Kidney tubule cell (primary cell): ENCODE data around the gene CRYM.
"Not testable (repeated sequence)": the region's sequence is repeated elsewhere in the genome, so short reads cannot be mapped to it uniquely, and the experiment has no call there.

Source experiments
- DNase-seq: peaks from one replicate; pipeline ENCODE4 v3.0.0-alpha.2; 2018; ENCODE audit warnings: low spot score

CRYM gene

DNA sequence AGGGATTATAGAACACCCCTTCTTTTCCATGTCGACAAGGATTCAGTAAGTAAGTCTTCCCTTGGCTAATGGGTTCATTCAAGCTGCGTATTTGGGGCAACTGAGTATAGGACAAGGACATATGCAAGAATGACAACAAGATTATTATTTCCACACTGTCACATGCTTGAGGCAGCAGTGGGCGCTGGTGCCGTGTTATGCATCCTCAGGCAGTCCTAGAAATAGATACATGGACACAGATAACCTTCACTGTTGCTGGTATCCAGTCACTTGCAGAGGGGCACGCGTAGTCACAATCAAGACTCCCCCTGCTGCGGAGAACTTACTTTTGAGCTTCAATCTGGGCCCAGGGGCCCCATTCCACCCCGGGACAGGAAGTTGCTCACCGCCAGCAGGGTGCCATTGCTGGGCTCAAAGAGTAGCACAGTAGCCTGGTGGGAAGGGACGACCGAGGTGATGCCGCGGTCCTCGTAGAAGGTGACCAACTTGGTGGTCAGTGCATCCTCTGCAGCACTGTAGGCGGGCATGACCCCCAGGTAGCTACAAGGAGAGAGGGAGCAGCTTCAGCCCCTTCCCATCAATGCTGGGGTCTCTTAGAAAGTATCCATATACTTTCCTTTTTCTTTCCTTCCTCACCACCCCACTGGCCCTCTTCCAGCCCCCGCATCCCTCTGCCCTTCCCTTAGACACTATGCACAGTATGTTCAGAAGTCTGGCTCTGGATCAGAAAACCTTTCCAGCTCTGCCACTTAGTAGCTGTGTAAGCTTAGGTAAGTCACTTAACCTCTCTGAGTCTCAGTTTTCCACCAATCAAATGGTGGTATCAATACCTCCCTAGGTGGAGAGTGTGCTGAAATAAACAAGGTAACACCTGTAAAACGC, 804 bp downstream of the CRYM start:
- DNase-seq = no peak

DNA sequence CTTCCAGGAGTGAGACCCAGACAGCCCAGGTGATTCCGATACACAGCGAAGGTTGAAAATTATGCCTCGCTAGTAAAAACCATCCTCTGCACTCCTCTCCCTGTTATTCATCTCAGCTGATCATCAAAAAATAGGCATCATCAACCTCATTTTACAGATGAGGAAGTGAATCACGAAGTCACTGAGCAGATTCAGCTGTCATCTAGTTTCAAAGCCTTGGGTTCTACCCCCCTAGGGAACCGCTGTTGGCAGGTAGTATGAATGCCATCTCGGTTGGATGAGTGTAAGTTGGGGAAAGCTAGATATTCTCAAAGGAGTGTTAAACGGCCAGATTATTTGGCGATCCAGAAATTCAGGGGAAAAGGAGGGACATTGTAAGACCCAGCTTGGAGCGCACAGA, 2.0 kb downstream of the CRYM start:
- DNase-seq = no peak

DNA sequence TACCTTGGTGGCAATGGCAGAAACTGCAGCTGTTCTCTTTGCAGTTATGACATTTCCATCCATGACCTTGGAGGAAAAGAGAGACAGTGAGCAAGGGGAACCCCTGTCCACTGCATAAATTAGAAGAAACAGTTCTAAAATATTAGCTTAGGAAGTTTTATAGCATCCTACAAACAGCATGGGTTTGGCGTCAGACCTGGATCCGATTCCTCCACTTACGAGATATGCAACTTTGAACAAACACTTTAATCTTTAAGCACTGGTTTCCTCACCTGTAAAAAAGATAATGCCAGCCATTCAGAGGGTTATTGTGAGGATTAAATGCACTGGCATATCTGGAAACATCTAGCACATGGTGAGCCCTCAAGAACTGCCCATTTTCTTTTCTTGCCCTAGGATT, 2.6 kb downstream of the CRYM start:
- DNase-seq = no peak

DNA sequence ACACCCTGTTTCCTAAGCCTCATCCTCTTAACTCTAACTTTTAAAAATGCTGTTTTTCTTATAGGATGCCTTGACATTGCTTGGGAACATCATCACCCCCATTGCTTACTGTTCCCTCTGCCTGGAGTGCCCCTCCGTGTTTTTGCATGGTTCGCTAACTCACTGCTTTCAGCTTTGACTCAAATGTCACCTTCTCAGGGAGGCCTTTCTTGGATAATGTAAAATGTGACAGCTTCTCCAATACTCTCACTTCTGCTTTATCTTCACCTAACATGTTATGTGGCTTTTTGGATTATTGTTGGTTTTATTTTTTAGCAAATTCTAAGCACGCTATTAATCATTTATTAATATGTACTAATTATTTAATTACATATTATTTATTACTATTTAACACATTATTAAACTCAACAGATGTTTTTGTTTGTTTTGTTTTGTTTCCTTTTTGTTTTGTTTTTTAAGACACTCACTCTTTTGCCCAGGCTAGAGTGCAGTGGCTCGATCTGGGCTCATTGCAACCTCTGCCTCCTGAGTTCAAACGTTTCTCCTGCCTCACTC, 3.8 kb downstream of the CRYM start:
- no peak for DNase-seq

DNA sequence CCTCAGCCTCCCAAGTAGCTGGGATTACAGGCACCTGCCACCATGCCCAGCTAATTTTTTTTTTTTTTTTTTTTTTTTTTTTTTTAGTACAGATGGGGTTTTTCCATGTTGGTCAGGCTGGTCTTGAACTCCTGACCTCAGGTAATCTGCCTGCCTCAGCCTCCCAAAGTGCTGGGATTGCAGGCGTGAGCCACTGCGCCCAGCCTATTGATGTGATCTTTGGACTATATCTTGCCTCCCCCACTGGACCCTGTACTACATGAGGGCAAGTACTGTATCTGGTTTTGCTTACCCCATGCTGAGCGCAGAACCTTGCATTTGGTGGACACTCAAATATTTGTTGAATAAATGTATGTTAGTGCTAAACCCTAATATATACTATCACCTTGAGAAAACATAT, 5.3 kb downstream of the CRYM start:
- not testable (repeated sequence) for DNase-seq

DNA sequence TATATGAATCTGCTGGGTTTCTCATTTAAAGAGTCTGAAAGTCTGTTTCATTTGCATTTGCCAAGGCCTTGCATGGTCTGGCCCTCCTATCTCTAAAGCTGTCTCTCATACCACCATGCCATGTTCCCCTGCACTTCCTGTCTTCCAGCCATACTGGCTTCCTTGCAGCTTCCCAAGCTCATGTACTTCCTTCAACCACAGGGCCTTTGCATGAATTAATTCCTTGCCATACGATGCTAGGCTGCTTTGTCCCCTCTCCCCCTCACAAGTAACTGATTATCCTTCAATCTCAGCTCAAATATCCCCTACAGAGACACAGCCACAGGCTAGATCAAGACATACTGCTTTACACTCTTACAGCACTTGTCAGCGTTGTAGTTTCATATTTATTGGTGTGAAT, 5.8 kb downstream of the CRYM start:
- DNase-seq = no peak

DNA sequence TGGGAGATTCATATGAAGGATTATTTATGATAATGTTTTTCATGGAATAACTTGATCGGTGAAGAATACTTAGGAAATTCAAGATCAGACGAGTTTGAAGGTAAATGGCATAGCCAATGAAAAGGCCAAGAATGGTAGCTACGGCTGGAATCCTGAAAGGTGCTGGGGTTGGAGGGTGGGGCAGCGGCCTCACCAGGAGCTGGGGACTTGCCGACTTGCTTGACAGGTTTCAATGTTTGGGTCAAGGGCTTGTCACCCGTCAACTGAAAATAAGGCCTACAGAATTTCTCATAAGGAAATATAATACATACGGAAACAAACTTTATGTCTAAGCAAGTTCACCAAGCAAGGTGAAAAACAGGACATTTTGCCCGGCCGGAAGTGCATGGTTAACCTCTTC, 9.9 kb downstream of the CRYM start:
- DNase-seq = no peak

DNA sequence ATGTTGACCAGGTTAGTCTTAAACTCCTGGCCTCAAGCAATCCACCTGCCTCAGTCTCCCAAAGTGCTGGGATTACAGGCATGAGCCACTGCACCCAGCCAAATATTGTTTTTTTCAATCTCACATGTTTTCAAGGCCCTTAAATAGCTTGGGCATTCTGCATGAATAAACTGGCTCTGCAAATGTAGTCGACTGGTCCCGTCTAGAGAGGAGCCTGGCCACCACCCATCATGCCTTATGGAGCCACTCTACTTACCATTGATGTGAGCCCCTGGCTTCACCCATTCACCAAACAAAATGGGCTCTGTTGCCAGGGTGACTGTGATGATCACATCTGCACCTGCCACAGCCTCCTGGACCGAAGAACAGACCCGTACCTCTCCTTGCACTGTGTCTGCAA, 10.8 kb downstream of the CRYM start:
- DNase-seq = no peak

DNA sequence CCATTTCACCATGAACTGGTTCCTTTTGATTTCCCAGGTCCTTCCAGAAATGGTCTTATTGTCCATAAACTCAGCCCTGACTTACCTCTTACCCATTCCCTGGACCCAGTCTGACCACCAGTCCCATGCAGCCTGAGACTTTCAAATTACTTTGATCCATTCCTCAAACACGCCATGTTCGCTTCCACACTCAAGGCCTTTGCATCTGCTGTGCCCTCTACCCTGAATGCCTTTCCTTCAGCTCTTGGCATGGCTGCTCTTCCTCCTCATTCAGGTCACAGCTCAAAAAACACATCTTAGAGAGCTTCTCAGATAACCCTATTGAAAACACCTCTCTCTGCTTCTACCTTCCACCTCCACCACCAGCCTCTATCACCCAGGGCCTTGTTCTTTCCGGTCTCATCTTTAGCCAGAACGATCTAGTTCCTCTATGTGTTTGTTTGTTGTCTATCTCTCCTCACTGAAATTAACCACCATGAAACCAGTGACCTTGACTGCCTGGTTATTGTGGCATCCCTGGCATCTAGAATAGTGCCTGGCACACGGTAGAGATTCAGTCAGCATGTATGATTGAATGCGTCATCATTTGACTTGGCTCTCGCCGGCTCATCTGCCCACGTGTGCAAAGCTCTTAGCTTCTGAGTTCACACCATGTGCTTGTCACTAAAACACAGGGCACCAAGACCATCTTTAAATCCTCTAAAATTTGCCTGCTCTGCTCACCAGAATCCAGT, 12.8 kb downstream of the CRYM start:
- peak; percentile 86 for DNase-seq

DNA sequence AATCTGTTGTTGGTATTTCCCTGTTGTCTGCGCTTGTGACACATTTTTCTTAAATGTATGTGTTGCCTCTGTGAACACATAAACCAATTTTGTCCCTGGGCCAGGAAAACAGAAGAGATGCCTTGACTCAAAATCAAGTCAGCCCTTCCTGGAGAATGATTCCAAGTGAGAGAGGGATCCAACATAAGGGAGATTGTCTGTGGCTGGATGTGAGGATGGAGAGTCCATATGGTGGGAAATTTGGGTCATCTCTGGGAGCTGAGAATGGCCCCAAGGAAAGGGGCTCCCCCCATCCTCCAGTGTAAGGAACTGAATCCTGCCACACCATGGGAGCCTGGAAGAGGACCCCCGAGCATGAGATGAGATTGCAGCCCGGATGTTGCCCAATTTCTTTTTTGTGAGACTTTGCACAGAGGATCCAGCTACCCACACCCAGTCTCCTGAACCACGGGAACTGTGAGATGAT, 13.5 kb downstream of the CRYM start:
- no peak for DNase-seq

DNA sequence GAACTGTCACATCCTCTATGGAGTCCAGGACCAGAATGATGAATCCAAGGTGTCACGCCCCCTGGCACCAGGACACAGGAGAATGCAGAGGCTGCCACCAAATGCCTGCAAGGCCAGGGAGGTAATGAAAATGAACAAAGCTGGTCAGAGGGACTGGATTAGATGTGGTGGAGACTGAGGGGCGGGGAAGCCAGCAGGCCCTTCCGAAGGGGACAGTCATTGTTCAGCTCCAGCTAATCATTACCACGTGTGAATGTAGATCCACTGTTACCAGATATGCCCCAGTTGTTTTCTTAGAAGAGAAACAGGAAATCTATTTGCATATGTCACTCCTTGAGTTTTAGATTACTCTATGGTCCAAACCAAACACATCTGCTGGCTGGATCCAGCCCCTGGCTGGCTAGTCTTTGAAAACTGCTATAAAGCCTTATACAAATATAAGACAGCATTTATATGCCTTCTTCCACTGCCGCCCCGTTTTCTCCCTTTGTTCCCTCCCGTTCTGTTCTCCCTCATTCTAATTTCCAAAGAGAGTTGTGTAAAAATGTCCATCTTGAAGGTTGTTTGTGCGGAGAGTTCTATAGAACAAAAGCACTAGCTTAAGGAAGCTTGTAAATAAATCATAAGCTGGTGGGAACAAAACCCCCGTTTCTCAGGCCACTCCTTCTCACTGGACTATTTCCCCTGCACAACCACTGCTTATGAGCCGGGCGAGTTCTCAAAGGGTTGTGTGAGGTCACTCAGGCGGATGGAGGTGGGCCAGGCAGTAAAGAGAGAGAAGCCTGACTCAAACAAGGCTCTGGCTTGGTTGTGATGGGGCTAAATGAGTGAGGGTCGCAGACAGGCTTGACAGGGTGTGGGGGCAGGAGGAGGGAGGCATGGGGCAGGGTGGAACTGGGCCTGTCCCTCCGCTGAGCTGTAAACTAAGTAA, 14.2 kb downstream of the CRYM start:
- DNase-seq = peak; percentile 83

DNA sequence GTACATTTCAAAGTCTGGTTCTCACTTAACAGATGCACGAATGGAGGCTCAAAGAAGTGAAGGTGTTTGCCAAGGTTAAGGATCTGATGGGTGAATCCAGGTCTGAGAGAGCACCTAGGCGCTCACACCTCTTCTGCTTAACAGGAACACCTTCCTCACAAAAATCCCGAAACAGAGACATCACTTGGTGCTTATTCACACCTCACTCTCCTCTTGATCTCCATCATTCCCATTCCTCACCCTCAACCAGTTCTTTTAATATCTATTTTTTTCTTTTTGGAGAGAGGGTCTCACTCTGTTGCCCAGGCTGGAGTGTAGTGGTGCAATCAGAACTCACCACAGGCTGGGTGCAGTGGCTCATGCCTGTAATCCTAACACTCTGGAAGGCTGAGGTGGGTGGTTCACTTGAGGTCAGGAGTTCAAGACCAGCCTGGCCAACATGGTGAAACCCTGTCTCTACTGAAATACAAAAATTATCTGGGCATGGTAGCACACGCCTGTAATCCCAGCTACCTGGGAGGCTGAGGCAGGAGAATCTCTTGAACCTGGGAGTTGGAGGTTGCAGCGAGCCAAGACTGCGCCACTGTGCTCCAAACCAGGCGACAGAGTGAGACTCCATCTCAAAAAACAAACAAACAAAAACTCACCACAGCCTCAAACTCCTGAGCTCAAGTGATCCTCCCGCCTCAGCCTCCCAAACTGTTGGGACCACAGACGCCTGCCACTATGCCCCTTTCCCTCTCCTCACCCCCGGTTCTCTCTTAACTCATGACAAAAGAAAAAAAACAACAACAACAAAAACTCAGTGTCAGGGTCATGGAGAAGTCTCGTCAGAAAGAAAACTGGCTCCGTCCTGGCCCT, 15.1 kb downstream of the CRYM start:
- no peak for DNase-seq

DNA sequence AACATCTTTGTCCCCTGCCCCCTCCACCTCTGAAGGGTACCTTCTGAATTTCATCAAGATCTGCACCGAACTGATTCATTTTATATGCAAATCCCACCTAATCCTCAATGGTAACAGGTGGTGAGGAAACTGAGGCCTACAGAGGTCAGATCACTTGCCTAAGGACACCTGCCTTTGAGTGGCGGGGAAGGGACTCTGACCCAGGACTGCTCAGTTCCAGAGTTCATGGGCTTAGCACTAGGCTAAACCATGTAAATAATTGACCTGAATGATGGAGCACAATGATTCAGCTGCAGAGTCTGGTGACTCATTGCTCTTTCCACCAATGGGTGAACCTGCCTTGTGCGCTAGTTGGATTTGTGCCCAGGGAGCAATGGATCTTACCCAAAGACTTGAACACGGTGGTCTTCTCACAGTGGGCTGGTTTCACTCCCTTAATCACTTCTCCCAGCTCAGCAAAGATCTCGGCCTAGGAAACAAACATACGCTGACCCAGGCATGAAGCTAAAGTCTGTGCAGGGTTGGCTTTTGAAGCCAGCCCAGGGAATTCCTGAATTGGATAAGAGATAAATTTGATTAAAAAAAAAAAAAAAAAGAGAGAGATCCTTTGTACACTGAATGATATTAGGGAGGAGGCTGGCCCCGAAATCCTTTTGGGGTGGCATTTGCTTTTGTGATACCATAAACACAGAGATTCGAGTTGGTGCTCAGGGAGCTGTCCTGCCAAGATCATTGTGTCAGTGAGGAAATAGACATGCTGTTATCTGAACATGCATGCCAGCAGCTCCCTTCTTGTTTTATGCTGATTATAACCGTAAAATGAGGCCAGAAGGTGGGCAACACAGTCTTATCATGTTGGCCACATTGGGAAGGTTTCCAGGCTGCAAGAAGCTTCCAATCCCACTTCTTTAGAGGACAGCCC, 17.0 kb downstream of the CRYM start:
- peak; percentile 89 for DNase-seq

DNA sequence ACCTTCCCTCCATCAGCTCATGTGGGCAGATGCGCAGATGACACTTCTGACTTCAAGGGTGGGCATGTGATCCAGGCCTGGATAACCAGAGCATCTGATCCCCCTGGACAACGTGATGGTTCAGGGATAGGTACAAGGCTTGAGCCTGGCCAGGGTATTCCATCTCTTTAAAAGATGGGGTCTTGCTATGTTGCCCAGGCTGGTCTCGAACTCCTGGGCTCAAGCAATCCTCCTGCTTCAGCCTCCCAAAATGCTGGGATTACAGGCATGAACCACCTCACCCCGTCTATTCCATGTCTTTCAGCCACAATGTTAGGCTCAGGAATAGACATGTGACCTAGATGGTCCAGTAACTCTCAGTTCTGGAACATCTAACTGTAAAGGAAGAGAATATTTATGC, 20.8 kb downstream of the CRYM start:
- DNase-seq = no peak

DNA sequence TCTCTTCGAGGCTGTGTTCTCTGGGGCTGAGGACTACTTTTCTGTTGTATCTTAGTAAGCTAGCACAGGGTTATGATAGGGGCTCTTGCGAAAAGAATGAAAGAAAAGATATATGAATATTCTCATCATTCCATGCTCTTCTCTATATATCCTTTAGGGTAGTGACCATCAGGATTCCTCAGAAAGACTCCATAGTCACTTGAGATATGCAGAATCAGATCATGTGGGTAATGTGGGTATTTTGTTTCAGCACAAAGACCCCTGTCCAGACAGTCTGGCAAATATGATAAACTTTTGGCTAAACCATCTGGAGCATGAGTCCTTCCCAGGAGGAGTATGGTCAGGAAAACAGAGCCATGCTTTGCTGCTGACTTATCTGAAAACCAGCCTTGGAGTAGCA, 21.5 kb downstream of the CRYM start:
- DNase-seq = no peak

DNA sequence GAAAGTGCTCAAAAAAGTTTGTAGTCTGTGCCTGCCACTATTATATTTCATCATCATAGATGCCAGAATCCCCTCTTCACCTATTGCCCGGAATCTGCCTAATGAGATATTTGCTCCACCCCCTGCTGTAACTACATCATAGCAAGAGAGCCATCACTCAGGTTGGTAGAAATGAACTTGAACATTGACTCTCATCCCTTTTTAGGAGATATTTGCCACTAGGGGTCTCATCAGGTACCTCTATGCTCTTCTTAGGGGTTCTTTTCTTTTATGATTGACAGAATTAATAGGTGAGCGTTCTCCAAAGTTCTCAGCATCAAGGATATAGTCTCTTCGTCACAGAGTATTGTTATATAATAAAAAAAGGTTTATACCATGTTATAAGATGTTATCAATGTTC, 24.6 kb downstream of the CRYM start:
- DNase-seq = no peak

DNA sequence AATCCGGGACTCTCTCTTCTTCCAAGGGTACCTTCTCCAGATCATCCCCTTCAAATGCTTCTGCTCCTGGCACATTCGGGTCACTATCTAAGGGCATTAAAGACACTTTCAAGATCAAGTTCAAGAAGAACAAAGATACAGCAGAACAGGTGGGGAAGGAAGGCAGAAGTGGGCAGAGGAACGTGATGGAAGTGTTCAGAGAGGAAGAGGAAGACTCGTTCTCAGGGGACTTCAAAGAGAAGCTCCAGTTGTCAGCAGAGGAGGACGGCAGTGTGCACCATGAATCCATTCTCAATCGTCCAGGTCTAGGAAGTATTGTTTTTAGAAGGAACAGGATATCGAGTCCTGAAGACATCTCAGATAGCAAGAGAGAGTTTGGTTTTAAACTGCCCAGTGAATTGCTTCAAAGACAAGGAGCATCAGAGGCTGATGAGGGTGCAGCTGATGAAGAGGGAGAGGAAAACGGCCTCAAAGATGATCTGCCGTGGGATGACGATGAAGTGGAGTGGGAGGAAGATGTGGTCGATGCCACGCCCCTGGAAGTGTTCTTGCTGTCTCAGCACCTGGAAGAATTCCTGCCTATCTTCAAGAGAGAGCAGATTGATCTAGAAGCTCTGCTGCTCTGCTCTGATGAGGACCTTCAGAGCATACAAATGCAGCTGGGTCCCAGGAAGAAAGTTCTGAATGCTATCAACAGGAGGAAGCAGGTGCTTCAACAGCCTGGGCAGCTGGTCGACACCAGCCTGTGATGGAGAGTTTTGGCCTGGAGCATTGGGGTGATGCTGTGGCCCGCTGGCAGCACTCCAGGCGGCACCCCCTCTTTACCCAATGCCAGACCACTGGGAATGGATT, 27.8 kb downstream of the CRYM start:
- DNase-seq = no peak

DNA sequence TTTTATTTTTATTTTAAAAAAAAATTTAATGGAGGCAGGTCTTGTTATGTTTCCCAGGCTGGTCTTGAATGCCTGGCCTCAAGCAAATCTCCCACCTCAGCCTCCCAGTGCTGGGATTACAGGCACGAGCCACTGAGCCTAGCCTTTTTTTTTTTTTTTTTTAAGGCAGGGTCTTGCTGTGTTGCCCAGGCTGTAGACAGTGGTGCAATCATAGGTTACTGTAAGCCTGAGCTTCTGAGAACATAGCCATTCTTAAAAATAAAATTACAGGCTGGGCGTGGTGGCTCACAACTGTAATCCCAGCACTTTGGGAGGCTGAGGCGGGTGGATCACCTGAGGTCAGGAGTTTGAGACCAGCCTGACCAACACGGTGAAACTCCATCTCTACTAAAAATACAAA, 29.9 kb downstream of the CRYM start:
- not testable (repeated sequence) for DNase-seq
